Natural killer cell (primary cell): ENCODE results near the gene ZNF683. TPM values are rescaled to one million over a fixed set of nuclear protein-coding genes. Genes with fewer than 3 reads are reported as not detected.
A peak's percentile ranks its signal among the peaks of the same experiment; 100 is the strongest.
"Not testable (repeated sequence)": the region's sequence is repeated elsewhere in the genome, so short reads cannot be mapped to it uniquely, and the experiment has no call there.

ENCODE experiments used
- ATAC-seq, 3 donors: fragments of 150-1000 bp in 2 of 3; fragments of 200-7000 bp in 1 of 3; cut with Tn5 transposase; 1 replicate in 1 of 3; 2 replicates in 2 of 3; pipeline ENCODE4 v1.10.0; 2021; ENCODE audit warnings: mild to moderate bottlenecking in 2 of 3, moderate library complexity in 2 of 3
- DNase-seq, 2 donors: peaks; one replicate each; pipeline versions ENCODE4 v3.0.0 to v3.0.0-alpha.2; 2013 to 2021; ENCODE audit warnings: mixed read lengths in 1 of 2
- H3K27ac ChIP-seq: one replicate; pipeline ENCODE4 v1.5.1; 2013; ENCODE audit warnings: mild to moderate bottlenecking, low read length
- H3K27me3 ChIP-seq: one replicate; pipeline ENCODE4 v1.6.1; 2013; ENCODE audit warnings: low read length; ENCODE audit not compliant: control insufficient read depth, insufficient read depth
- H3K36me3 ChIP-seq: one replicate; pipeline ENCODE4 v1.6.1; 2013; ENCODE audit warnings: low read length; ENCODE audit not compliant: control insufficient read depth, insufficient read depth
- H3K4me1 ChIP-seq: one replicate; pipeline ENCODE4 v1.6.1; 2013; ENCODE audit warnings: low read length; ENCODE audit not compliant: control insufficient read depth, insufficient read depth
- H3K4me3 ChIP-seq: one replicate; pipeline ENCODE4 v1.5.1; 2013; ENCODE audit warnings: low read length
- H3K9me3 ChIP-seq: one replicate; pipeline ENCODE4 v1.6.1; 2013; ENCODE audit warnings: low read length; ENCODE audit not compliant: control insufficient read depth, insufficient read depth
- H3K27ac Mint-ChIP-seq, 2 donors: one replicate each; pipeline ENCODE4 v1.8.0; 2022; ENCODE audit warnings: mild to moderate bottlenecking in 2 of 2, mixed read lengths in 2 of 2, moderate library complexity in 1 of 2
- H3K27me3 Mint-ChIP-seq, 2 donors: one replicate each; pipeline ENCODE4 v1.8.0; 2022; ENCODE audit warnings: low read depth in 2 of 2, mixed read lengths in 2 of 2
- H3K36me3 Mint-ChIP-seq: one replicate; pipeline ENCODE4 v1.8.0; 2022; ENCODE audit warnings: mixed read lengths
- H3K4me1 Mint-ChIP-seq, 2 donors: one replicate each; pipeline ENCODE4 v1.8.0; 2022; ENCODE audit warnings: mixed read lengths in 2 of 2
- H3K4me3 Mint-ChIP-seq: one replicate; pipeline ENCODE4 v1.8.0; 2022; ENCODE audit warnings: mild to moderate bottlenecking, moderate library complexity, mixed read lengths
- H3K9me3 Mint-ChIP-seq, 2 donors: one replicate each; pipeline ENCODE4 v1.8.0; 2022; ENCODE audit warnings: mixed read lengths in 2 of 2
- CTCF ChIP-seq: fragments of 200-600 bp; IDR thresholded peaks from one replicate; pipeline ENCODE4 v1.8.0; 2022; ENCODE audit warnings: antibody characterized with exemption
- WGBS: methylation state at CpG from one replicate; pipeline ENCODE4 v1.1.7; 2013; ENCODE audit warnings: missing lambda C conversion rate; ENCODE audit not compliant: insufficient coverage; 5-methylcytosine and 5-hydroxymethylcytosine counted together
- intact Hi-C: fragments of 100-400 bp; cut with micrococcal nuclease; formaldehyde crosslinking; loops from one replicate; pipeline ENCODE4 v1.14.2; 2022
- total RNA-seq, 4 donors: library from RNA; stranded (reverse); fragments of 120-200 nt in 1 of 4; gene quantifications; one replicate each; pipeline versions ENCODE4 v1.2.3 to v1.2.4, GENCODE V29; 2013 to 2022

Gene ZNF683
- total RNA-seq, result 10 to 100 TPM in 2 of 3 donors, 1 to 10 TPM in 1; 9.6 to 38.2 (median 19.7) TPM
- 11.0 TPM for total RNA-seq (2013)

- peak within 1 kb of the TSS; percentile 78 to 83 for H3K27ac Mint-ChIP-seq
- not testable (repeated sequence) for H3K27me3 ChIP-seq, H3K27ac ChIP-seq, H3K9me3 ChIP-seq, H3K36me3 ChIP-seq, ATAC-seq, H3K36me3 Mint-ChIP-seq, H3K4me3 ChIP-seq, H3K9me3 Mint-ChIP-seq, DNase-seq
- peaks cover 94% of the 10 kb centered on the region for H3K4me1 ChIP-seq
- intact Hi-C loops, result loop anchor here (10.0 kb wide), 2 partner anchors 58 to 412 kb away; partner anchors contain the start of genes CD52 and PIGV
- peaks cover 73 to 74% of the 10 kb centered on the region in 2 donors for H3K4me1 Mint-ChIP-seq
- peaks cover 0 to 12% of the 10 kb centered on the region in 2 donors for H3K27me3 Mint-ChIP-seq
- 85% methylated on average over 3 of the region's 3 CpGs for WGBS
- peak within 1 kb of the TSS; percentile 83 for H3K4me3 Mint-ChIP-seq
Observed at GRCh38 chr1:26372611-26373010, at the start of gene ZNF683. TSS of gene ZNF683 (minus strand) at chr1:26372750. CDS start at chr1:26368571, 4,179 bp downstream.

GRCh38 chr1:26419494-26419893 lies 46.9 kb upstream of the ZNF683 start:
- Histone ChIP-seq H3K9me3 (no peaks in the 10 kb centered on the region), H3K27me3 (peaks cover 8% of the 10 kb centered on the region), H3K4me1 (no peaks in the 10 kb centered on the region), H3K36me3 (no peaks in the 10 kb centered on the region), H3K4me3 (no peak overlapping the region), H3K27ac (no peak overlapping the region)
- no peaks in the 10 kb centered on the region for H3K9me3 Mint-ChIP-seq
- 83% methylated on average over 1 of the region's 2 CpGs for WGBS
- H3K27me3 Mint-ChIP-seq, result peaks cover 18 to 34% of the 10 kb centered on the region in 2 donors
- H3K27ac Mint-ChIP-seq, result no peak overlapping the region
- no peaks in the 10 kb centered on the region for H3K36me3 Mint-ChIP-seq
- no peaks in the 10 kb centered on the region for H3K4me1 Mint-ChIP-seq
- DNase-seq, result no peak
- TF ChIP-seq CTCF, result no peak
- no peak overlapping the region for H3K4me3 Mint-ChIP-seq
- intact Hi-C loops, result loop anchor here (10.0 kb wide), 1 partner anchor 55 kb away; no protein-coding TSS in a partner anchor
- no peak for ATAC-seq

GRCh38 chr1:26418865-26419349 lies 46.4 kb upstream of the ZNF683 start:
- Mint-ChIP-seq H3K27ac (no peak overlapping the region), H3K36me3 (no peaks in the 10 kb centered on the region), H3K4me3 (no peak overlapping the region), H3K4me1 (no peaks in the 10 kb centered on the region), H3K27me3 (peaks cover 24 to 40% of the 10 kb centered on the region in 2 donors), H3K9me3 (no peaks in the 10 kb centered on the region)
- 79% methylated on average over 3 of the region's 5 CpGs for WGBS
- no peak for DNase-seq
- intact Hi-C loops, result loop anchor here (10.0 kb wide), 1 partner anchor 54 kb away; no protein-coding TSS in a partner anchor
- H3K27ac ChIP-seq, result no peak overlapping the region
- no peaks in the 10 kb centered on the region for H3K9me3 ChIP-seq
- no peaks in the 10 kb centered on the region for H3K36me3 ChIP-seq
- ATAC-seq, result no peak
- H3K4me1 ChIP-seq, result no peaks in the 10 kb centered on the region
- H3K4me3 ChIP-seq, result no peak overlapping the region
- TF ChIP-seq CTCF, result no peak
- H3K27me3 ChIP-seq, result peaks cover 11% of the 10 kb centered on the region

GRCh38 chr1:26417111-26417759 lies 44.7 kb upstream of the ZNF683 start:
- Histone ChIP-seq H3K36me3 (no peaks in the 10 kb centered on the region), H3K9me3 (no peaks in the 10 kb centered on the region), H3K4me3 (no peak overlapping the region), H3K27me3 (peaks cover 24% of the 10 kb centered on the region), H3K4me1 (no peaks in the 10 kb centered on the region), H3K27ac (no peak overlapping the region)
- Mint-ChIP-seq H3K27ac (no peak overlapping the region), H3K4me1 (no peaks in the 10 kb centered on the region), H3K4me3 (no peak overlapping the region), H3K36me3 (no peaks in the 10 kb centered on the region), H3K27me3 (peaks cover 38 to 47% of the 10 kb centered on the region in 2 donors), H3K9me3 (no peaks in the 10 kb centered on the region)
- DNase-seq (peak; percentile 77 to 92), ATAC-seq (peak; percentile 90 to 99 (median 99))
- WGBS, result 26% methylated on average over 8 of the region's 9 CpGs
- peak; percentile 84 for TF ChIP-seq CTCF
- intact Hi-C loops, result loop anchor here (1.0 to 10.0 kb wide), 2 partner anchors 52 to 142 kb away; no protein-coding TSS in a partner anchor
